ENCODE results near the gene NDUFB7. TPM values are rescaled to one million over a fixed set of nuclear protein-coding genes. Genes with fewer than 3 reads are reported as not detected.

Gene NDUFB7
- total and polyA plus RNA-seq, 7 experiments from 2014 or later, result 50.6 to 210 (median 70.8) TPM

DNA sequence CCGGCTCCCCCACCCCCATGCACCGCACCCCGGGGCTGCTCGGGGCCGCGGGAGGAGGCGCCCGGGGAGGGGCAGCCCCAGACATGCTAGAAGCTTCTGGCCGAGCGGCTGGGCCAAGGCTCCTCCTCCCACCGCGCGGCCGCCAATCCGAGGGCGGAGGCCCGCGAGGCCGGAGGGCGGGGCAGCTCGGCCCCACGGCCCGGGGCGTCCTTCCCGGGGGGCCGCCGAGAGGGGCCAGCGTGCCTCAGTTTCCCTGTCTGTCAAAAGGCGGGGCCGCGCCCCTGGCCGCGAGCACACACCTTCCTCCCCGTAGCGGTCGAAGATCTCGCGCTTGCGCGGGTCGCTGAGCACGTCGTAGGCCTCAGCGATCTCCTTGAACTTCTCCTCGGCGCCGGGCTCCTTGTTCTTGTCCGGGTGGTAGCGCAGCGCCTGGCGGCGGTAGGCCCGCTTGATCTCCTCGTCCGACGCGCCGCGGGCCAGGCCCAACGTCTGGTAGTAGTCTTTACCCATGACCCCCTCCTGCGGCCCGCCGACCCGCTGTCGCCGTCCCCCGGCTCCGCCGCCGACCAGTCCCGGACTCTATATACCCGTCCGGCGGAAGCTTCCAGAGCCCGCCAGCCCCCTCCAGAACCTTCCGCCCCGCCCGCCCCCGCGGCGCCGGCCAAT lies 53.9 kb downstream of the NDUFB7 start, which contains the start of gene DNAJB1:
Gene DNAJB1 (minus strand): TSS at position 558 of the 666 bp plus-strand sequence. CDS start 48 bp downstream, at position 510.
- intact Hi-C loops (cut with micrococcal nuclease), result loop anchor here (1.0 to 5.0 kb wide), 10 partner anchors 11 to 1727 kb away; partner anchors contain the start of genes GIPC1 (in 2 of the 2), IER2 (in 2 of the 2), STX10 (in 2 of the 2) and TECR (in 2 of the 2)
- no peaks in the 10 kb centered on the region for H3K27me3 ChIP-seq (ENCODE audit: control insufficient read depth in 2 of 2, insufficient read depth in 2 of 2, low read length in 2 of 2)
- peaks cover 0 to 2% (median 0%) of the 10 kb centered on the region in 5 donors for H3K27me3 Mint-ChIP-seq
- CTCF ChIA-PET, result interaction anchor here (0.6 to 10.7 kb wide), 7 partner anchors 8 to 94 kb away, joined by 3 to 73 read pairs (median 5); partner anchors contain the start of gene NDUFB7
- DNase-seq (peak in 2 of 9 donors; percentile 53 to 86), ATAC-seq (peak; percentile 33)
- peak within 1 kb of the TSS; percentile 73 for H3K4me3 ChIP-seq (ENCODE audit: low read length)
- H3K9me3 ChIP-seq (ENCODE audit: control insufficient read depth in 2 of 3, low read length in 3 of 3), result no peaks in the 10 kb centered on the region
- H3K9me3 Mint-ChIP-seq, result peaks cover 0 to 19% (median 0%) of the 10 kb centered on the region in 11 donors
- H3K36me3 Mint-ChIP-seq, result peaks cover 13 to 36% (median 28%) of the 10 kb centered on the region in 5 donors
- H3K4me1 Mint-ChIP-seq, result peaks cover 42 to 80% (median 72%) of the 10 kb centered on the region in 7 donors
- peak within 1 kb of the TSS; percentile 92 to 100 (median 98) for H3K27ac Mint-ChIP-seq
- H3K36me3 ChIP-seq (ENCODE audit: control insufficient read depth in 2 of 3, insufficient read depth in 3 of 3, low read length in 3 of 3), result peaks cover 15 to 43% (median 22%) of the 10 kb centered on the region in 3 experiments
- H3K4me3 Mint-ChIP-seq, result peak within 1 kb of the TSS; percentile 93 to 99 (median 96)
- H3K27ac ChIP-seq (ENCODE audit: low read depth, low read length), result peak within 1 kb of the TSS; percentile 97
- H3K4me1 ChIP-seq (ENCODE audit: control insufficient read depth in 2 of 2, insufficient read depth in 2 of 2, low read length in 2 of 2), result peaks cover 57 to 64% of the 10 kb centered on the region in 2 donors
- POLR2A ChIA-PET, result interaction anchor here (0.6 to 34.0 kb wide), 25 partner anchors 10 to 862 kb away, joined by 3 to 1101 read pairs (median 4); partner anchors contain the start of genes AKAP8, ASF1B, DDX39A and DNAJB1

- Mint-ChIP-seq H3K27ac (peak overlapping the region; percentile 84 to 99 (median 92)), H3K4me3 (peak overlapping the region; percentile 92 to 99 (median 95)), H3K4me1 (peaks cover 38 to 77% (median 71%) of the 10 kb centered on the region in 7 donors), H3K36me3 (peaks cover 13 to 33% (median 28%) of the 10 kb centered on the region in 5 donors), H3K27me3 (peaks cover 0 to 2% (median 0%) of the 10 kb centered on the region in 5 donors), H3K9me3 (peaks cover 0 to 15% (median 0%) of the 10 kb centered on the region in 11 donors)
- intact Hi-C loops (cut with micrococcal nuclease), result loop anchor here (5.0 kb wide), 3 partner anchors 140 to 1365 kb away; partner anchors contain the start of genes IER2 (in 2 of the 2), STX10 (in 2 of the 2) and RFX1 (in 1 of the 2)
- DNase-seq (peak in 1 of 9 donors; percentile 28), ATAC-seq (no peak)
- Histone ChIP-seq H3K4me3 (ENCODE audit: low read length) (peak overlapping the region; percentile 73), H3K36me3 (ENCODE audit: control insufficient read depth in 2 of 3, insufficient read depth in 3 of 3, low read length in 3 of 3) (peaks cover 15 to 43% (median 22%) of the 10 kb centered on the region in 3 experiments), H3K4me1 (ENCODE audit: control insufficient read depth in 2 of 2, insufficient read depth in 2 of 2, low read length in 2 of 2) (peaks cover 52 to 59% of the 10 kb centered on the region in 2 donors), H3K27ac (ENCODE audit: low read depth, low read length) (peak overlapping the region; percentile 92), H3K27me3 (ENCODE audit: control insufficient read depth in 2 of 2, insufficient read depth in 2 of 2, low read length in 2 of 2) (no peaks in the 10 kb centered on the region), H3K9me3 (ENCODE audit: control insufficient read depth in 2 of 3, low read length in 3 of 3) (no peaks in the 10 kb centered on the region)
- CTCF ChIA-PET, result interaction anchor here (0.6 to 10.7 kb wide), 8 partner anchors 8 to 94 kb away, joined by 3 to 73 read pairs (median 4); partner anchors contain the start of gene NDUFB7
- POLR2A ChIA-PET, result interaction anchor here (0.5 to 34.0 kb wide), 16 partner anchors 9 to 514 kb away, joined by 3 to 1101 read pairs (median 4); partner anchors contain the start of genes DDX39A, DNAJB1, GIPC1 and TECR
Measured at GRCh38 chr19:14517446-14517839, 54.4 kb downstream of the NDUFB7 start.

- Histone ChIP-seq H3K9me3 (ENCODE audit: control insufficient read depth in 2 of 3, low read length in 3 of 3) (no peaks in the 10 kb centered on the region), H3K4me1 (ENCODE audit: control insufficient read depth in 2 of 2, insufficient read depth in 2 of 2, low read length in 2 of 2) (peaks cover 49 to 56% of the 10 kb centered on the region in 2 donors), H3K36me3 (ENCODE audit: control insufficient read depth in 2 of 3, insufficient read depth in 3 of 3, low read length in 3 of 3) (peaks cover 15 to 43% (median 22%) of the 10 kb centered on the region in 3 experiments), H3K27ac (ENCODE audit: low read depth, low read length) (peak overlapping the region; percentile 92), H3K4me3 (ENCODE audit: low read length) (peak overlapping the region; percentile 73), H3K27me3 (ENCODE audit: control insufficient read depth in 2 of 2, insufficient read depth in 2 of 2, low read length in 2 of 2) (no peaks in the 10 kb centered on the region)
- Mint-ChIP-seq H3K36me3 (peaks cover 13 to 33% (median 28%) of the 10 kb centered on the region in 5 donors), H3K4me3 (peak overlapping the region; percentile 88 to 99 (median 95)), H3K27ac (peak overlapping the region; percentile 84 to 99 (median 92)), H3K9me3 (peaks cover 0 to 12% (median 0%) of the 10 kb centered on the region in 11 donors), H3K4me1 (peaks cover 35 to 72% (median 65%) of the 10 kb centered on the region in 7 donors), H3K27me3 (peaks cover 0 to 2% (median 0%) of the 10 kb centered on the region in 5 donors)
- CTCF ChIA-PET, result interaction anchor here (0.6 to 10.7 kb wide), 6 partner anchors 11 to 55 kb away, joined by 4 to 73 read pairs (median 5); partner anchors contain the start of gene NDUFB7
- intact Hi-C loops (cut with micrococcal nuclease), result loop anchor here (5.0 kb wide), 3 partner anchors 140 to 1365 kb away; partner anchors contain the start of genes IER2 (in 2 of the 2), STX10 (in 2 of the 2) and RFX1 (in 1 of the 2)
- POLR2A ChIA-PET, result interaction anchor here (0.5 to 34.0 kb wide), 15 partner anchors 8 to 514 kb away, joined by 3 to 1101 read pairs (median 5); partner anchors contain the start of genes DNAJB1, GIPC1 and TECR
- peak in 4 of 9 donors; percentile 24 to 43 (median 40) for DNase-seq
- ATAC-seq, result no peak
Measured at GRCh38 chr19:14516746-14517438, 55.0 kb downstream of the NDUFB7 start.

Small RNA genes within 50 kb of the gene (microRNA-seq; reads per million reads assigned to microRNA genes)
- not detected for gene MIR639 (ENCODE audit: borderline microRNAs expressed)

Other genes starting within 250 kb of the NDUFB7 start
- gene ADGRE5, start 190.6 kb downstream of the NDUFB7 start, total RNA-seq, result 1,000 to 10,000 TPM in 1 of 5 experiments, 100 to 1,000 TPM in 4; 128 to 1,529 (median 215) TPM
- gene ADGRE5, start 190.6 kb downstream of the NDUFB7 start, polyA plus RNA-seq, result 100 to 1,000 TPM; 122 to 214 TPM
- 100 to 1,000 TPM; 135 to 288 (median 215) TPM for gene DDX39A, start 152.7 kb downstream of the NDUFB7 start, total RNA-seq
- 100 to 1,000 TPM in 1 of 2 donors, 10 to 100 TPM in 1; 98.6 to 134 TPM for gene DDX39A, start 152.7 kb downstream of the NDUFB7 start, polyA plus RNA-seq
- 100 to 1,000 TPM; 194 to 211 (median 206) TPM for gene PKN1, start 138.8 kb downstream of the NDUFB7 start, total RNA-seq
- gene PKN1, start 138.8 kb downstream of the NDUFB7 start, polyA plus RNA-seq, result 10 to 100 TPM; 47.2 to 88.2 TPM
- gene PTGER1, start 96.7 kb downstream of the NDUFB7 start, total RNA-seq, result under 1 TPM in 1 of 5 experiments, not detected in 4; 0.46 TPM
- not detected for gene PTGER1, start 96.7 kb downstream of the NDUFB7 start, polyA plus RNA-seq
- gene GIPC1, start 75.9 kb downstream of the NDUFB7 start, total RNA-seq, result 10 to 100 TPM; 21.3 to 45.4 (median 24.7) TPM
- 10 to 100 TPM; 34.0 to 46.1 TPM for gene GIPC1, start 75.9 kb downstream of the NDUFB7 start, polyA plus RNA-seq
- 100 to 1,000 TPM in 4 of 5 experiments, 10 to 100 TPM in 1; 87.4 to 574 (median 177) TPM for gene DNAJB1, start 53.7 kb downstream of the NDUFB7 start, total RNA-seq
- gene DNAJB1, start 53.7 kb downstream of the NDUFB7 start, polyA plus RNA-seq, result 100 to 1,000 TPM; 221 to 307 TPM
- 100 to 1,000 TPM; 123 to 218 (median 150) TPM for gene TECR, start 42.5 kb downstream of the NDUFB7 start, total RNA-seq
- gene TECR, start 42.5 kb downstream of the NDUFB7 start, polyA plus RNA-seq, result 100 to 1,000 TPM; 290 to 325 TPM
- under 1 TPM in 1 of 5 experiments, not detected in 4; 0.83 TPM for gene CLEC17A, start 11.0 kb upstream of the NDUFB7 start, total RNA-seq
- gene CLEC17A, start 11.0 kb upstream of the NDUFB7 start, polyA plus RNA-seq, result under 1 TPM; 0.13 TPM
- 1 to 10 TPM in 2 of 5 experiments, not detected in 3; 1.0 to 4.9 TPM for gene ADGRE3, start 102.8 kb upstream of the NDUFB7 start, total RNA-seq
- gene ADGRE3, start 102.8 kb upstream of the NDUFB7 start, polyA plus RNA-seq, result not detected
- 10 to 100 TPM; 15.4 to 56.3 (median 34.7) TPM for gene ZNF333, start 118.0 kb upstream of the NDUFB7 start, total RNA-seq
- gene ZNF333, start 118.0 kb upstream of the NDUFB7 start, polyA plus RNA-seq, result 10 to 100 TPM in 1 of 2 donors, 1 to 10 TPM in 1; 9.1 to 10.0 TPM
- gene ADGRE2, start 206.5 kb upstream of the NDUFB7 start, total RNA-seq, result 10 to 100 TPM in 2 of 5 experiments, 1 to 10 TPM in 1, under 1 TPM in 2; 0.13 to 66.6 (median 1.5) TPM
- gene ADGRE2, start 206.5 kb upstream of the NDUFB7 start, polyA plus RNA-seq, result under 1 TPM; 0.07 to 0.08 TPM